LNCaP clone FGC (cell line): ENCODE results near the gene FKBP10.

Experiments used
- DNase-seq: peaks from one replicate; pipeline ENCODE4 v3.0.0-alpha.2; 2011; ENCODE audit warnings: low read depth
- H3K4me3 ChIP-seq: 2 replicates; pipeline ENCODE4 v1.5.1; 2011; ENCODE audit warnings: mild to moderate bottlenecking, low read depth, low read length, control low read depth
- CTCF ChIP-seq: IDR thresholded peaks from 2 replicates; pipeline ENCODE4 v1.5.1; 2012; ENCODE audit warnings: mild to moderate bottlenecking; ENCODE audit not compliant: control insufficient read depth, insufficient read depth; ENCODE audit errors: extremely low read depth

The FKBP10 gene

GRCh38 chr17:41800601-41801373 lies 12.0 kb upstream of the FKBP10 start:
- H3K4me3 ChIP-seq, result no peak overlapping the region
- no peak for DNase-seq
- TF ChIP-seq CTCF, result no peak

- no peak overlapping the region for H3K4me3 ChIP-seq
- no peak for DNase-seq
- peak; percentile 98 for TF ChIP-seq CTCF
Measured at GRCh38 chr17:41801374-41802271, 11.2 kb upstream of the FKBP10 start.

GRCh38 chr17:41803049-41804020 lies 9.5 kb upstream of the FKBP10 start:
- no peak for DNase-seq
- no peak for TF ChIP-seq CTCF
- no peak overlapping the region for H3K4me3 ChIP-seq

- no peak overlapping the region for H3K4me3 ChIP-seq
- no peak for DNase-seq
- no peak for TF ChIP-seq CTCF
Measured at GRCh38 chr17:41806685-41807445, 5.9 kb upstream of the FKBP10 start.

- peak overlapping the region; percentile 68 for H3K4me3 ChIP-seq
- no peak for DNase-seq
- no peak for TF ChIP-seq CTCF
Measured at GRCh38 chr17:41810659-41811548, 1.9 kb upstream of the FKBP10 start.
